Astrocyte (in vitro differentiated cells and primary cell): ENCODE results near the gene RETREG1. TPM values are rescaled to one million over a fixed set of nuclear protein-coding genes. Genes with fewer than 3 reads are reported as not detected.

Source experiments
- DNase-seq: peaks from one replicate; pipeline ENCODE4 v3.0.0-alpha.2; 2010; ENCODE audit warnings: low read depth
- FAIRE-seq: peaks from 2 replicates; lab custom pipeline; 2011; peaks lifted over from hg19 to GRCh38; lab: Jason Lieb, UNC
- H2AFZ ChIP-seq: 2 replicates; pipeline ENCODE4 v1.6.0; 2012; ENCODE audit warnings: low read depth, low read length, inconsistent platforms
- H3K27ac ChIP-seq: 2 replicates; pipeline ENCODE4 v1.5.1; 2011; ENCODE audit warnings: low read depth, low read length, inconsistent platforms
- H3K27me3 ChIP-seq: 2 replicates; pipeline ENCODE4 v1.6.0; 2011; ENCODE audit warnings: low read length, inconsistent platforms; ENCODE audit not compliant: insufficient read depth
- H3K36me3 ChIP-seq: 2 replicates; pipeline ENCODE4 v1.5.1; 2011; ENCODE audit warnings: low read length, inconsistent platforms; ENCODE audit not compliant: insufficient read depth
- H3K4me1 ChIP-seq: 2 replicates; pipeline ENCODE4 v1.5.1; 2011; ENCODE audit warnings: low read length, inconsistent platforms; ENCODE audit not compliant: insufficient read depth
- H3K4me2 ChIP-seq: 2 replicates; pipeline ENCODE4 v1.6.0; 2012; ENCODE audit warnings: low read length, inconsistent platforms
- H3K4me3 ChIP-seq: 2 replicates; pipeline ENCODE4 v1.5.1; 2011; ENCODE audit warnings: low read depth, mild to moderate bottlenecking, low read length, inconsistent platforms; ENCODE audit not compliant: insufficient read depth
- H3K79me2 ChIP-seq: 2 replicates; pipeline ENCODE4 v1.6.0; 2012; ENCODE audit warnings: mild to moderate bottlenecking, low read length, inconsistent platforms; ENCODE audit not compliant: insufficient read depth
- H3K9ac ChIP-seq: 2 replicates; pipeline ENCODE4 v1.6.0; 2012; ENCODE audit warnings: mild to moderate bottlenecking, low read length, inconsistent platforms
- H3K9me3 ChIP-seq: 2 replicates; pipeline ENCODE4 v1.5.1; 2012; ENCODE audit warnings: low read depth, mild to moderate bottlenecking, low read length, inconsistent platforms; ENCODE audit not compliant: insufficient read depth
- H4K20me1 ChIP-seq: 2 replicates; pipeline ENCODE4 v1.6.0; 2012; ENCODE audit warnings: low read length, inconsistent platforms; ENCODE audit not compliant: insufficient read depth
- H3K27ac Mint-ChIP-seq: one replicate; pipeline ENCODE4 v1.8.0; 2021; ENCODE audit warnings: mild to moderate bottlenecking, mixed read lengths; ENCODE audit not compliant: unreplicated experiment
- H3K27me3 Mint-ChIP-seq: one replicate; pipeline ENCODE4 v1.8.0; 2021; ENCODE audit warnings: low read depth, mixed read lengths; ENCODE audit not compliant: unreplicated experiment
- H3K36me3 Mint-ChIP-seq: one replicate; pipeline ENCODE4 v1.8.0; 2021; ENCODE audit warnings: low read depth, mixed read lengths; ENCODE audit not compliant: unreplicated experiment
- H3K4me1 Mint-ChIP-seq: one replicate; pipeline ENCODE4 v1.8.0; 2021; ENCODE audit warnings: low read depth, mixed read lengths; ENCODE audit not compliant: unreplicated experiment
- H3K4me3 Mint-ChIP-seq: one replicate; pipeline ENCODE4 v1.8.0; 2021; ENCODE audit warnings: mild to moderate bottlenecking, moderate library complexity, mixed read lengths; ENCODE audit not compliant: unreplicated experiment
- H3K9me3 Mint-ChIP-seq: one replicate; pipeline ENCODE4 v1.8.0; 2021; ENCODE audit warnings: mild to moderate bottlenecking, mixed read lengths; ENCODE audit not compliant: unreplicated experiment
- EZH2 ChIP-seq: IDR thresholded peaks from 2 replicates; pipeline ENCODE4 v1.6.1; 2012; ENCODE audit warnings: mild to moderate bottlenecking, low read length, inconsistent platforms; ENCODE audit not compliant: insufficient read depth
- total RNA-seq: library from RNA; stranded (reverse); gene quantifications from 2 replicates; pipeline ENCODE4 v1.2.1, GENCODE V29; 2021
- TF ChIP-seq, protein P1 (sequence below): IDR thresholded peaks from 2 replicates; pipeline ENCODE4 v1.5.1; 2011; ENCODE audit warnings: low read depth, mild to moderate bottlenecking, inconsistent platforms, low read length, moderate library complexity; ENCODE audit not compliant: insufficient read depth

The RETREG1 gene
- total RNA-seq, 1 donor from 2014 or later = 0.98 TPM

DNA sequence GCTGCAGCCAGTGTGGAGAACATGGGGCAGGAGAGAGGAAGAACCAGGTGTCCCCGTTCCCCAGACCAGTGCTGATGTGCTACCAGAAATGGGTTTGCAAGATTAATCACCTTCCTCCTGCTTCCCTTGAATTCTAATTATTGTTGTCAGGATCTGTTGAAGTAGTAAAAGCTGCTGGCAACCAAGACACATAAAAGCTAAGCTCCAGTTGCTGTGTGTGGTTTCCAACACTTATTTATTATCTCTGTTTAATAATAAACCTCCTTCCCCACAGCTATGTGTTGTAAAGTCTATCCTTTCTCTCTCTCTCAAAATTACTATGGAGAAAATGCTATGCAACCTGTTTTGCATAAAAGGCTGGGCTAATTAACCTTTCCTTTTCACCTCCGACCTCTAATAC is 2.3 kb upstream of the RETREG1 start:
- Histone ChIP-seq H3K4me1 (no peaks in the 10 kb centered on the region), H3K36me3 (no peaks in the 10 kb centered on the region), H3K4me2 (no peak overlapping the region), H3K79me2 (no peaks in the 10 kb centered on the region), H3K9ac (no peak overlapping the region), H3K27me3 (peaks cover 14% of the 10 kb centered on the region), H4K20me1 (no peaks in the 10 kb centered on the region), H2AFZ (no peak overlapping the region), H3K9me3 (no peaks in the 10 kb centered on the region), H3K4me3 (no peak overlapping the region), H3K27ac (no peak overlapping the region)
- Mint-ChIP-seq H3K4me3 (no peak overlapping the region), H3K4me1 (no peaks in the 10 kb centered on the region), H3K36me3 (no peaks in the 10 kb centered on the region), H3K9me3 (no peaks in the 10 kb centered on the region), H3K27me3 (peaks cover 26% of the 10 kb centered on the region), H3K27ac (no peak overlapping the region)
- no peak for TF ChIP-seq EZH2
- TF ChIP-seq, protein P1, sequence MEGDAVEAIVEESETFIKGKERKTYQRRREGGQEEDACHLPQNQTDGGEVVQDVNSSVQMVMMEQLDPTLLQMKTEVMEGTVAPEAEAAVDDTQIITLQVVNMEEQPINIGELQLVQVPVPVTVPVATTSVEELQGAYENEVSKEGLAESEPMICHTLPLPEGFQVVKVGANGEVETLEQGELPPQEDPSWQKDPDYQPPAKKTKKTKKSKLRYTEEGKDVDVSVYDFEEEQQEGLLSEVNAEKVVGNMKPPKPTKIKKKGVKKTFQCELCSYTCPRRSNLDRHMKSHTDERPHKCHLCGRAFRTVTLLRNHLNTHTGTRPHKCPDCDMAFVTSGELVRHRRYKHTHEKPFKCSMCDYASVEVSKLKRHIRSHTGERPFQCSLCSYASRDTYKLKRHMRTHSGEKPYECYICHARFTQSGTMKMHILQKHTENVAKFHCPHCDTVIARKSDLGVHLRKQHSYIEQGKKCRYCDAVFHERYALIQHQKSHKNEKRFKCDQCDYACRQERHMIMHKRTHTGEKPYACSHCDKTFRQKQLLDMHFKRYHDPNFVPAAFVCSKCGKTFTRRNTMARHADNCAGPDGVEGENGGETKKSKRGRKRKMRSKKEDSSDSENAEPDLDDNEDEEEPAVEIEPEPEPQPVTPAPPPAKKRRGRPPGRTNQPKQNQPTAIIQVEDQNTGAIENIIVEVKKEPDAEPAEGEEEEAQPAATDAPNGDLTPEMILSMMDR = no peak
- DNase-seq (no peak), FAIRE-seq (no peak)

DNA sequence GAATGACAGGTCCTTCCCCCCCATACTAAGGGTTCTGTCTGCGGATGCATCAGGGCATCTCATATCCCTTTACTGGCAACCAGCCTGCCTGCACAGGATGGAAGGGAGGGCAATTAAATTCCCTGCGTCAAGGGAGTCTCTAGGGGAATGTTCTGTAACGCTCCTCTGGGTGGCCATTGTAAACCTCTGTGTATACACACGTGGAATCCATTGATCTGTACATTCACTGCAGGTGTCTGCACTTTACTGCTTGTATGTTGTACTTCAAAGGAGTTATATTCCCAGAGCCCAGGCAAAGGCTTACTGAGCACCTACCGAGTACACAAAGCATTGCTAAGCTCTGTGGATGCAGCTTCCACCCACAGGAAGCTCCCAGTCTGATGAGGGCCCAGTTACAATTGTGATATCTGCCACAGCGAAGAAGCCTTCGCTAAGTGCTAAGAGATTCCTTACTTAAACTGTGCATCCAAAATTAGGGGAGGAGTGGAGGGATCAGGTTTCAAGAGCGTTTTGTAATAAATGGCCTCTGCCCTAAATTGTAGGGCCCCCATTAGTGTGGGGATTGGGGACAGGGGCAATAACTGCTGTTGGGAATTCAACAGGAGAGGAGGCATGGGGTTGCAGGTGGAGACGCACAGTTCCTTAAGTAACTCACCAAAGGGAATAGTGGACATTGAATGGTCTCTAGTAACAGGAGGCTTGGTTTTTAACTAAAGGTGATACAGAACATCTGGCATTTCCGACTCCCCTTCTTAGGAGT is 1.5 kb upstream of the RETREG1 start:
- peaks cover 26% of the 10 kb centered on the region for H3K27me3 Mint-ChIP-seq
- H3K36me3 Mint-ChIP-seq = no peaks in the 10 kb centered on the region
- H3K4me1 Mint-ChIP-seq = no peaks in the 10 kb centered on the region
- H3K4me3 ChIP-seq = no peak overlapping the region
- no peaks in the 10 kb centered on the region for H3K36me3 ChIP-seq
- DNase-seq (no peak), FAIRE-seq (no peak)
- H3K4me3 Mint-ChIP-seq = no peak overlapping the region
- H3K79me2 ChIP-seq = no peaks in the 10 kb centered on the region
- H3K9ac ChIP-seq = no peak overlapping the region
- no peaks in the 10 kb centered on the region for H4K20me1 ChIP-seq
- H3K4me1 ChIP-seq = no peaks in the 10 kb centered on the region
- H3K27ac ChIP-seq = no peak overlapping the region
- H3K9me3 Mint-ChIP-seq = no peaks in the 10 kb centered on the region
- no peak overlapping the region for H2AFZ ChIP-seq
- peaks cover 14% of the 10 kb centered on the region for H3K27me3 ChIP-seq
- no peak overlapping the region for H3K4me2 ChIP-seq
- TF ChIP-seq, protein P1 = no peak
- TF ChIP-seq EZH2 = no peak
- H3K27ac Mint-ChIP-seq = no peak overlapping the region
- no peaks in the 10 kb centered on the region for H3K9me3 ChIP-seq
